Vagina (tissue), 2 donors: Measurements from ENCODE around the gene ARID1B.

Experiments
- CTCF ChIP-seq, 3 experiments: fragments of 450-650 bp in 2 of 3; fragments of 200-600 bp in 1 of 3; sonication (generic) in 1 of 3; IDR thresholded peaks; one replicate each; pipeline ENCODE4 v1.5.1; 2017 to 2019; ENCODE audit warnings: antibody characterized with exemption in 3 of 3, mild to moderate bottlenecking in 2 of 3, moderate library complexity in 2 of 3
- POLR2A ChIP-seq, 2 donors: fragments of 450-650 bp; IDR thresholded peaks; one replicate each; pipeline ENCODE4 v1.6.1; 2017; ENCODE audit warnings: antibody characterized with exemption in 2 of 2, mild to moderate bottlenecking in 2 of 2, moderate library complexity in 2 of 2
- POLR2AphosphoS5 ChIP-seq, 2 donors: sonication (generic); formaldehyde crosslinking; IDR thresholded peaks; one replicate each; pipeline ENCODE4 v1.9.0; 2017; ENCODE audit warnings: antibody characterized with exemption in 2 of 2, mild to moderate bottlenecking in 2 of 2, low read depth in 1 of 2; ENCODE audit not compliant: insufficient read depth in 1 of 2

- TF ChIP-seq CTCF (IDR thresholded peaks at IDR 0.05) (no peak), POLR2A (IDR thresholded peaks at IDR 0.05) (no peak), POLR2AphosphoS5 (IDR thresholded peaks at IDR 0.05; ENCODE audit: insufficient read depth in 1 of 2, low read depth in 1 of 2) (peak in 1 of 2 donors; percentile 46)
Observed at GRCh38 chr6:156977527-156978291, 200.5 kb downstream of the ARID1B start.
